ENCODE data around the gene DEPP1. TPM values are rescaled to one million over a fixed set of nuclear protein-coding genes. Genes with fewer than 3 reads are reported as not detected.

DEPP1 gene
- polyA plus RNA-seq, 3 donors, result not detected

- Histone ChIP-seq H3K4me2 (replicated peaks; ENCODE audit: extremely low read depth, low read length, poor library complexity, severe bottlenecking) (no peak overlapping the region), H3K36me3 (replicated peaks in 1 of 2; ENCODE audit: control insufficient read depth in 1 of 2, insufficient read depth in 2 of 2, low read length in 2 of 2) (peaks cover 13 to 58% of the 10 kb centered on the region in 2 donors), H3K9ac (ENCODE audit: insufficient read depth, low read length, poor library complexity, severe bottlenecking) (no peak overlapping the region), H3K9me3 (replicated peaks in 1 of 2; ENCODE audit: control insufficient read depth in 1 of 2, insufficient read depth in 1 of 2, low read length in 2 of 2) (no peaks in the 10 kb centered on the region), H4K20me1 (ENCODE audit: insufficient read depth, low read length) (peaks cover 64% of the 10 kb centered on the region), H2AFZ (ENCODE audit: insufficient read depth, low read depth, low read length, poor library complexity, severe bottlenecking) (no peak overlapping the region), H3K4me1 (ENCODE audit: control insufficient read depth in 1 of 2, insufficient read depth in 2 of 2, low read length in 2 of 2) (peaks cover 39 to 54% of the 10 kb centered on the region in 2 donors), H3K79me2 (ENCODE audit: insufficient read depth, low read length) (peaks cover 96% of the 10 kb centered on the region), H3K27ac (ENCODE audit: low read depth in 1 of 2, low read length in 2 of 2) (no peak overlapping the region), H3K27me3 (ENCODE audit: control insufficient read depth in 2 of 2, insufficient read depth in 2 of 2, low read length in 2 of 2) (no peaks in the 10 kb centered on the region), H3K4me3 (replicated peaks in 1 of 3; ENCODE audit: low read depth in 2 of 3, low read length in 3 of 3) (no peak overlapping the region)
- Mint-ChIP-seq H3K4me1 (peaks cover 54% of the 10 kb centered on the region), H3K27ac (peak overlapping the region in 3 of 7 donors; percentile 46 to 86 (median 79)), H3K27me3 (ENCODE audit: low read depth in 3 of 3) (peaks cover 0 to 4% (median 1%) of the 10 kb centered on the region in 3 donors), H3K36me3 (peaks cover 50 to 61% of the 10 kb centered on the region in 2 donors), H3K4me3 (no peak overlapping the region), H3K9me3 (peaks cover 0 to 4% (median 3%) of the 10 kb centered on the region in 7 donors)
- intact Hi-C loops (cut with micrococcal nuclease), result no loop called here
- peak; percentile 10 for TF ChIP-seq CTCF (IDR thresholded peaks at IDR 0.05)
- DNase-seq, result no peak
Observed at GRCh38 chr10:44954962-44955361, 23.6 kb downstream of the DEPP1 start.

- H3K9me3 Mint-ChIP-seq, result peaks cover 0 to 4% (median 3%) of the 10 kb centered on the region in 7 donors
- intact Hi-C loops (cut with micrococcal nuclease), result no loop called here
- Histone ChIP-seq H3K27ac (ENCODE audit: low read depth in 1 of 2, low read length in 2 of 2) (no peak overlapping the region), H3K9ac (ENCODE audit: insufficient read depth, low read length, poor library complexity, severe bottlenecking) (no peak overlapping the region), H3K4me3 (replicated peaks in 1 of 3; ENCODE audit: low read depth in 2 of 3, low read length in 3 of 3) (no peak overlapping the region), H3K79me2 (ENCODE audit: insufficient read depth, low read length) (peaks cover 94% of the 10 kb centered on the region), H3K4me2 (replicated peaks; ENCODE audit: extremely low read depth, low read length, poor library complexity, severe bottlenecking) (no peak overlapping the region), H3K9me3 (replicated peaks in 1 of 2; ENCODE audit: control insufficient read depth in 1 of 2, insufficient read depth in 1 of 2, low read length in 2 of 2) (no peaks in the 10 kb centered on the region), H4K20me1 (ENCODE audit: insufficient read depth, low read length) (peaks cover 66% of the 10 kb centered on the region), H3K27me3 (ENCODE audit: control insufficient read depth in 2 of 2, insufficient read depth in 2 of 2, low read length in 2 of 2) (no peaks in the 10 kb centered on the region), H3K4me1 (ENCODE audit: control insufficient read depth in 1 of 2, insufficient read depth in 2 of 2, low read length in 2 of 2) (peaks cover 48 to 58% of the 10 kb centered on the region in 2 donors), H3K36me3 (replicated peaks in 1 of 2; ENCODE audit: control insufficient read depth in 1 of 2, insufficient read depth in 2 of 2, low read length in 2 of 2) (peaks cover 13 to 58% of the 10 kb centered on the region in 2 donors), H2AFZ (ENCODE audit: insufficient read depth, low read depth, low read length, poor library complexity, severe bottlenecking) (no peak overlapping the region)
- H3K4me1 Mint-ChIP-seq, result peaks cover 63% of the 10 kb centered on the region
- TF ChIP-seq CTCF (IDR thresholded peaks at IDR 0.05), result no peak
- H3K4me3 Mint-ChIP-seq, result no peak overlapping the region
- H3K27me3 Mint-ChIP-seq (ENCODE audit: low read depth in 3 of 3), result peaks cover 0 to 4% (median 1%) of the 10 kb centered on the region in 3 donors
- DNase-seq, result no peak
- peaks cover 50 to 61% of the 10 kb centered on the region in 2 donors for H3K36me3 Mint-ChIP-seq
- no peak overlapping the region for H3K27ac Mint-ChIP-seq
Observed at GRCh38 chr10:44954042-44954441, 24.6 kb downstream of the DEPP1 start.
